CD14-positive monocyte (primary cell): ENCODE data around the gene IGDCC3. TPM values are rescaled to one million over a fixed set of nuclear protein-coding genes. Genes with fewer than 3 reads are reported as not detected.
A peak's percentile ranks its signal among the peaks of the same experiment; 100 is the strongest.

Experiments used
- DNase-seq, 3 donors: peaks; one replicate each; pipeline ENCODE4 v3.0.0-alpha.2; 2011 to 2022
- H2AFZ ChIP-seq: 2 replicates; pipeline ENCODE4 v1.6.0; 2012; ENCODE audit warnings: mild to moderate bottlenecking, low read depth, low read length, inconsistent platforms; ENCODE audit not compliant: insufficient read depth, poor library complexity, severe bottlenecking
- H3K27ac ChIP-seq, 2 donors: 1 replicate in 1 of 2; 2 replicates in 1 of 2; pipeline ENCODE4 v1.5.1; 2012 to 2013; ENCODE audit warnings: low read length in 2 of 2, control low read depth in 1 of 2, inconsistent platforms in 1 of 2, low read depth in 1 of 2, mild to moderate bottlenecking in 1 of 2
- H3K27me3 ChIP-seq, 2 donors: one replicate each; pipeline versions ENCODE4 v1.6.0 to v1.6.1; 2011 to 2013; ENCODE audit warnings: low read length in 2 of 2; ENCODE audit not compliant: control insufficient read depth in 2 of 2, insufficient read depth in 2 of 2
- H3K36me3 ChIP-seq, 2 donors: replicated peaks in 1 of 2; 1 replicate in 1 of 2; 2 replicates in 1 of 2; pipeline versions ENCODE4 v1.5.1 to v1.6.1; 2012 to 2013; ENCODE audit warnings: low read length in 2 of 2, control low read depth in 1 of 2, inconsistent platforms in 1 of 2, mild to moderate bottlenecking in 1 of 2; ENCODE audit not compliant: insufficient read depth in 2 of 2, control insufficient read depth in 1 of 2
- H3K4me1 ChIP-seq, 2 donors: 1 replicate in 1 of 2; 2 replicates in 1 of 2; pipeline versions ENCODE4 v1.5.1 to v1.6.1; 2012 to 2013; ENCODE audit warnings: low read length in 2 of 2, control low read depth in 1 of 2, inconsistent platforms in 1 of 2, mild to moderate bottlenecking in 1 of 2, moderate library complexity in 1 of 2; ENCODE audit not compliant: insufficient read depth in 2 of 2, control insufficient read depth in 1 of 2
- H3K4me2 ChIP-seq: replicated peaks from 2 replicates; pipeline ENCODE3; 2012; ENCODE audit warnings: low read length, moderate library complexity, mild to moderate bottlenecking; ENCODE audit not compliant: poor library complexity, severe bottlenecking; ENCODE audit errors: extremely low read depth
- H3K4me3 ChIP-seq, 3 experiments: fragments of 200-600 bp in 1 of 3; sonication (generic) in 1 of 3; replicated peaks in 1 of 3; 1 replicate in 2 of 3; 2 replicates in 1 of 3; pipeline ENCODE4 v1.5.1; 2011 to 2013; ENCODE audit warnings: low read length in 3 of 3, mild to moderate bottlenecking in 3 of 3, control low read depth in 2 of 3, low read depth in 2 of 3, inconsistent platforms in 1 of 3, moderate library complexity in 1 of 3
- H3K79me2 ChIP-seq: 2 replicates; pipeline ENCODE4 v1.6.0; 2012; ENCODE audit warnings: mild to moderate bottlenecking, control low read depth, inconsistent platforms, low read length, moderate library complexity; ENCODE audit not compliant: insufficient read depth
- H3K9ac ChIP-seq: 2 replicates; pipeline ENCODE4 v1.6.0; 2017; ENCODE audit warnings: low read length, mild to moderate bottlenecking; ENCODE audit not compliant: insufficient read depth, poor library complexity, severe bottlenecking
- H3K9me3 ChIP-seq, 2 donors: replicated peaks in 1 of 2; 1 replicate in 1 of 2; 2 replicates in 1 of 2; pipeline versions ENCODE4 v1.5.1 to v1.6.1; 2012 to 2013; ENCODE audit warnings: low read length in 2 of 2, control low read depth in 1 of 2; ENCODE audit not compliant: control insufficient read depth in 1 of 2, insufficient read depth in 1 of 2
- H4K20me1 ChIP-seq: 2 replicates; pipeline ENCODE4 v1.6.0; 2012; ENCODE audit warnings: mild to moderate bottlenecking, low read length, control low read depth, moderate library complexity; ENCODE audit not compliant: insufficient read depth
- H3K27ac Mint-ChIP-seq, 7 donors: one replicate each; pipeline ENCODE4 v1.8.0; 2020; ENCODE audit warnings: mild to moderate bottlenecking in 7 of 7, mixed read lengths in 7 of 7, moderate library complexity in 6 of 7, inconsistent platforms in 2 of 7
- H3K27me3 Mint-ChIP-seq, 3 donors: one replicate each; pipeline ENCODE4 v1.8.0; 2021 to 2022; ENCODE audit warnings: low read depth in 3 of 3, mild to moderate bottlenecking in 3 of 3, mixed read lengths in 3 of 3, moderate library complexity in 3 of 3, inconsistent platforms in 1 of 3
- H3K36me3 Mint-ChIP-seq, 2 donors: one replicate each; pipeline ENCODE4 v1.8.0; 2020; ENCODE audit warnings: mixed read lengths in 2 of 2, inconsistent platforms in 1 of 2, mild to moderate bottlenecking in 1 of 2
- H3K4me1 Mint-ChIP-seq: one replicate; pipeline ENCODE4 v1.8.0; 2020; ENCODE audit warnings: mild to moderate bottlenecking, mixed read lengths
- H3K4me3 Mint-ChIP-seq, 2 donors: one replicate each; pipeline ENCODE4 v1.8.0; 2020; ENCODE audit warnings: mild to moderate bottlenecking in 2 of 2, mixed read lengths in 2 of 2, moderate library complexity in 1 of 2
- H3K9me3 Mint-ChIP-seq, 7 donors: one replicate each; pipeline ENCODE4 v1.8.0; 2020 to 2022; ENCODE audit warnings: mixed read lengths in 7 of 7, mild to moderate bottlenecking in 6 of 7, moderate library complexity in 6 of 7, inconsistent platforms in 2 of 7
- CTCF ChIP-seq: fragments of 200-600 bp; IDR thresholded peaks from one replicate; pipeline ENCODE4 v1.8.0; 2022; ENCODE audit warnings: antibody characterized with exemption, mild to moderate bottlenecking
- WGBS: methylation state at CpG from one replicate; pipeline ENCODE4 v1.1.5; 2013; ENCODE audit warnings: missing lambda C conversion rate; ENCODE audit not compliant: insufficient coverage; 5-methylcytosine and 5-hydroxymethylcytosine counted together
- intact Hi-C, 2 donors: fragments of 100-400 bp; cut with micrococcal nuclease; formaldehyde crosslinking; loops; one replicate each; pipeline versions ENCODE4 v1.15.0 to v1.15.1; 2023
- polyA plus RNA-seq, 3 donors: library from polyadenylated mRNA; depleted of rRNA in 1 of 3; unstranded in 2 of 3; stranded (reverse) in 1 of 3; fragments of 300-500 nt in 2 of 3; fragments of >200 nt in 1 of 3; fragmentation: Illumina TruSeq in 2 of 3; gene quantifications; 1 replicate in 2 of 3; 2 replicates in 1 of 3; pipeline ENCODE4 v1.2.3, GENCODE V29; 2012 to 2021

The IGDCC3 gene
- polyA plus RNA-seq, 3 donors = not detected

GRCh38 chr15:65395567-65396202 is 17.9 kb upstream of the IGDCC3 start:
- Mint-ChIP-seq H3K27ac (no peak overlapping the region), H3K27me3 (peaks cover 60 to 73% (median 60%) of the 10 kb centered on the region in 3 donors), H3K36me3 (no peaks in the 10 kb centered on the region), H3K4me1 (no peaks in the 10 kb centered on the region), H3K4me3 (peak overlapping the region in 1 of 2 donors; percentile 67), H3K9me3 (peaks cover 0 to 5% (median 0%) of the 10 kb centered on the region in 7 donors)
- no peaks in the 10 kb centered on the region for H3K36me3 ChIP-seq
- no peak overlapping the region for H3K9ac ChIP-seq
- H3K4me3 ChIP-seq = no peak overlapping the region
- no peaks in the 10 kb centered on the region for H3K4me1 ChIP-seq
- no peak for TF ChIP-seq CTCF
- H4K20me1 ChIP-seq = no peaks in the 10 kb centered on the region
- H3K4me2 ChIP-seq = no peak overlapping the region
- intact Hi-C loops = no loop called here
- 6% methylated on average over 54 of the region's 72 CpGs for WGBS
- no peak for DNase-seq
- no peaks in the 10 kb centered on the region for H3K79me2 ChIP-seq
- peaks cover 0 to 17% of the 10 kb centered on the region in 2 donors for H3K9me3 ChIP-seq
- H2AFZ ChIP-seq = no peak overlapping the region
- peaks cover 33 to 54% of the 10 kb centered on the region in 2 donors for H3K27me3 ChIP-seq
- no peak overlapping the region for H3K27ac ChIP-seq

GRCh38 chr15:65394936-65395335 is 17.1 kb upstream of the IGDCC3 start:
- WGBS = 96% methylated on average over 4 of the region's 9 CpGs
- no peak overlapping the region for H3K4me2 ChIP-seq

More at GRCh38 chr15:65394936-65395335, 17.1 kb upstream of the IGDCC3 start:
- Histone ChIP-seq H3K27ac (no peak overlapping the region), H3K9me3 (peaks cover 0 to 17% of the 10 kb centered on the region in 2 donors), H3K27me3 (peaks cover 33 to 53% of the 10 kb centered on the region in 2 donors), H3K4me1 (no peaks in the 10 kb centered on the region), H4K20me1 (no peaks in the 10 kb centered on the region), H3K9ac (no peak overlapping the region), H2AFZ (no peak overlapping the region), H3K4me3 (no peak overlapping the region), H3K36me3 (no peaks in the 10 kb centered on the region), H3K79me2 (no peaks in the 10 kb centered on the region)
- Mint-ChIP-seq H3K4me3 (peak overlapping the region in 1 of 2 donors; percentile 21), H3K27me3 (peaks cover 55 to 72% (median 59%) of the 10 kb centered on the region in 3 donors), H3K4me1 (no peaks in the 10 kb centered on the region), H3K36me3 (no peaks in the 10 kb centered on the region), H3K9me3 (peaks cover 0 to 5% (median 0%) of the 10 kb centered on the region in 7 donors), H3K27ac (no peak overlapping the region)
- no peak for TF ChIP-seq CTCF
- intact Hi-C loops = no loop called here
- no peak for DNase-seq
